Astrocyte of the spinal cord (primary cell): ENCODE measurements around the gene OSMR.
"Not testable (repeated sequence)": the region's sequence is repeated elsewhere in the genome, so short reads cannot be mapped to it uniquely, and the experiment has no call there.

Experiments
- DNase-seq: peaks from one replicate; pipeline ENCODE4 v3.0.0; 2011; ENCODE audit warnings: low read depth, low spot score
- H3K4me3 ChIP-seq: 2 replicates; pipeline ENCODE4 v1.5.1; 2011; ENCODE audit warnings: low read depth, mild to moderate bottlenecking, low read length, moderate library complexity
- CTCF ChIP-seq: IDR thresholded peaks from 2 replicates; pipeline ENCODE4 v1.5.1; 2012; ENCODE audit warnings: low read depth, mild to moderate bottlenecking, low read length, inconsistent platforms
- in situ Hi-C: cut with HindIII; loops from 2 replicates; pipeline ENCODE4 v1.10.0; 2017; ENCODE audit warnings: low sequenced_read_pairs

The OSMR gene

GRCh38 chr5:38856660-38857059 is 10.8 kb downstream of the OSMR start:
- no peak overlapping the region for H3K4me3 ChIP-seq
- in situ Hi-C loops, result no loop called here
- no peak for TF ChIP-seq CTCF
- no peak for DNase-seq

- no peak for TF ChIP-seq CTCF
- in situ Hi-C loops, result no loop called here
- no peak overlapping the region for H3K4me3 ChIP-seq
- DNase-seq, result no peak
Observed at GRCh38 chr5:38858839-38859238, 13.0 kb downstream of the OSMR start.

GRCh38 chr5:38861986-38862770 is 16.4 kb downstream of the OSMR start:
- in situ Hi-C loops, result not testable (repeated sequence)

GRCh38 chr5:38866362-38867031 is 20.7 kb downstream of the OSMR start:
- DNase-seq, result peak; percentile 13
- in situ Hi-C loops, result no loop called here

More at GRCh38 chr5:38861986-38862770, 16.4 kb downstream of the OSMR start:
- DNase-seq, H3K4me3 ChIP-seq: not testable (repeated sequence)

GRCh38 chr5:38867032-38867398 is 21.2 kb downstream of the OSMR start:
- DNase-seq, result no peak
- no peak overlapping the region for H3K4me3 ChIP-seq
- in situ Hi-C loops, result no loop called here
- no peak for TF ChIP-seq CTCF

More at GRCh38 chr5:38866362-38867031, 20.7 kb downstream of the OSMR start:
- TF ChIP-seq CTCF, result no peak
- no peak overlapping the region for H3K4me3 ChIP-seq

- TF ChIP-seq CTCF, result no peak
- in situ Hi-C loops, result no loop called here
- peak; percentile 42 for DNase-seq
Observed at GRCh38 chr5:38867416-38867815, 21.6 kb downstream of the OSMR start.

GRCh38 chr5:38870595-38870994 is 24.8 kb downstream of the OSMR start:
- in situ Hi-C loops, result no loop called here
- no peak for TF ChIP-seq CTCF
- DNase-seq, result no peak
- H3K4me3 ChIP-seq, result no peak overlapping the region

More at GRCh38 chr5:38867416-38867815, 21.6 kb downstream of the OSMR start:
- H3K4me3 ChIP-seq, result no peak overlapping the region
